B cell (primary cell): ENCODE results near the gene SLC39A13. TPM values are rescaled to one million over a fixed set of nuclear protein-coding genes. Genes with fewer than 3 reads are reported as not detected.

ENCODE experiments used
- ATAC-seq: fragments of 200-7000 bp; cut with Tn5 transposase; one replicate; pipeline ENCODE4 v1.10.0; 2021; ENCODE audit warnings: low read depth, mild to moderate bottlenecking, moderate number of reproducible peaks, moderate library complexity
- CTCF ChIA-PET: fragments of 350-600 bp; sonication (Branson Sonifier 250); formaldehyde crosslinking; loops from one replicate; lab custom pipeline; 2021; ENCODE audit warnings: antibody characterized with exemption, inconsistent platforms; lab: Charles Lee
- POLR2A ChIA-PET: fragments of 350-600 bp; sonication (Branson Sonifier 250); formaldehyde crosslinking; loops from one replicate; lab custom pipeline; 2021; ENCODE audit warnings: antibody characterized with exemption; lab: Charles Lee
- DNase-seq: peaks from one replicate; pipeline ENCODE4 v3.0.0; 2013
- H2AFZ ChIP-seq: 2 replicates; pipeline ENCODE4 v1.6.1; 2012; ENCODE audit warnings: mild to moderate bottlenecking, low read depth, low read length; ENCODE audit not compliant: insufficient read depth, poor library complexity, severe bottlenecking
- H3K27ac ChIP-seq, 2 donors: 1 replicate in 1 of 2; 2 replicates in 1 of 2; pipeline ENCODE4 v1.5.1; 2012 to 2013; ENCODE audit warnings: low read length in 2 of 2, mild to moderate bottlenecking in 2 of 2, moderate library complexity in 1 of 2
- H3K27me3 ChIP-seq, 4 experiments: fragments of 200-600 bp in 1 of 4; sonication (generic) in 1 of 4; replicated peaks in 1 of 4; 1 replicate in 2 of 4; 2 replicates in 2 of 4; pipeline versions ENCODE4 v1.6.1 to v1.7.0; 2013 to 2016; ENCODE audit warnings: low read length in 3 of 4, mild to moderate bottlenecking in 2 of 4, mixed read lengths in 1 of 4, moderate library complexity in 1 of 4; ENCODE audit not compliant: insufficient read depth in 4 of 4, control insufficient read depth in 3 of 4; ENCODE audit errors: control extremely low read depth in 1 of 4
- H3K36me3 ChIP-seq, 2 experiments: replicated peaks in 1 of 2; 1 replicate in 1 of 2; 2 replicates in 1 of 2; pipeline versions ENCODE4 v1.6.1 to v1.7.1; 2013; ENCODE audit warnings: low read length in 1 of 2; ENCODE audit not compliant: insufficient read depth in 2 of 2, control insufficient read depth in 1 of 2; ENCODE audit errors: control extremely low read depth in 1 of 2, extremely low read depth in 1 of 2
- H3K4me1 ChIP-seq, 2 donors: fragments of 200-600 bp in 1 of 2; sonication (generic) in 1 of 2; 1 replicate in 1 of 2; 2 replicates in 1 of 2; pipeline versions ENCODE4 v1.5.1 to v1.6.1; 2013 to 2017; ENCODE audit warnings: low read length in 2 of 2; ENCODE audit not compliant: control insufficient read depth in 2 of 2, insufficient read depth in 2 of 2
- H3K4me2 ChIP-seq: replicated peaks from 2 replicates; pipeline ENCODE3; 2012; ENCODE audit warnings: mild to moderate bottlenecking, low read depth, low read length; ENCODE audit not compliant: poor library complexity, severe bottlenecking
- H3K4me3 ChIP-seq, 5 experiments: fragments of 200-600 bp in 1 of 5; sonication (generic) in 1 of 5; 1 replicate in 3 of 5; 2 replicates in 2 of 5; pipeline versions ENCODE4 v1.5.1 to v1.7.0; 2011 to 2016; ENCODE audit warnings: low read length in 4 of 5, mild to moderate bottlenecking in 4 of 5, low read depth in 2 of 5, control low read depth in 1 of 5, moderate library complexity in 1 of 5; ENCODE audit not compliant: insufficient read depth in 1 of 5; ENCODE audit errors: control extremely low read depth in 1 of 5, extremely low read depth in 1 of 5
- H3K79me2 ChIP-seq: fragments of 200-600 bp; sonication (generic); one replicate; pipeline ENCODE4 v1.6.0; 2016; ENCODE audit warnings: low read length; ENCODE audit not compliant: control insufficient read depth, insufficient read depth
- H3K9ac ChIP-seq: fragments of 200-600 bp; sonication (generic); 2 replicates; pipeline ENCODE4 v1.6.1; 2017; ENCODE audit warnings: mild to moderate bottlenecking, low read length, moderate library complexity
- H3K9me3 ChIP-seq, 3 donors: one replicate each; pipeline versions ENCODE4 v1.6.1 to v1.7.1; 2013; ENCODE audit warnings: low read length in 2 of 3; ENCODE audit not compliant: control insufficient read depth in 2 of 3, insufficient read depth in 1 of 3; ENCODE audit errors: control extremely low read depth in 1 of 3
- H4K20me1 ChIP-seq: 2 replicates; pipeline ENCODE4 v1.6.0; 2012; ENCODE audit warnings: mild to moderate bottlenecking, low read length; ENCODE audit not compliant: insufficient read depth, control insufficient read depth, poor library complexity, severe bottlenecking
- H3K27ac Mint-ChIP-seq: one replicate; pipeline ENCODE4 v1.8.0; 2021; ENCODE audit warnings: mixed read lengths
- H3K27me3 Mint-ChIP-seq: one replicate; pipeline ENCODE4 v1.8.0; 2021; ENCODE audit warnings: mixed read lengths
- H3K4me1 Mint-ChIP-seq: one replicate; pipeline ENCODE4 v1.8.0; 2021; ENCODE audit warnings: mixed read lengths
- H3K4me3 Mint-ChIP-seq: one replicate; pipeline ENCODE4 v1.8.0; 2021; ENCODE audit warnings: mixed read lengths
- H3K9me3 Mint-ChIP-seq: one replicate; pipeline ENCODE4 v1.8.0; 2022; ENCODE audit warnings: mixed read lengths; ENCODE audit not compliant: insufficient read depth
- EZH2 ChIP-seq: IDR thresholded peaks from 2 replicates; pipeline ENCODE4 v1.6.1; 2012; ENCODE audit warnings: borderline replicate concordance, low read depth, mild to moderate bottlenecking, moderate library complexity, low read length; ENCODE audit not compliant: insufficient read depth, poor library complexity, severe bottlenecking
- WGBS: methylation state at CpG from one replicate; pipeline ENCODE4 v1.1.5; 2013; ENCODE audit warnings: missing lambda C conversion rate; ENCODE audit not compliant: insufficient coverage; 5-methylcytosine and 5-hydroxymethylcytosine counted together
- intact Hi-C: fragments of 100-400 bp; cut with micrococcal nuclease; formaldehyde crosslinking; loops from one replicate; pipeline ENCODE4 v1.10.0; 2022
- polyA plus RNA-seq: library from polyadenylated mRNA; depleted of rRNA; stranded (reverse); fragments of >200 nt; gene quantifications from 2 replicates; pipeline ENCODE4 v1.2.3, GENCODE V29; 2012
- total RNA-seq, 2 donors: library from RNA; stranded (reverse); fragments of 120-200 nt in 1 of 2; gene quantifications; 1 replicate in 1 of 2; 2 replicates in 1 of 2; pipeline versions ENCODE4 v1.2.3 to v1.2.4, GENCODE V29; 2013 to 2022
- TF ChIP-seq, protein P1 (sequence below): fragments of 200-600 bp; IDR thresholded peaks from one replicate; pipeline ENCODE4 v1.8.0; 2022; ENCODE audit warnings: antibody characterized with exemption, mild to moderate bottlenecking

The SLC39A13 gene
- total and polyA plus RNA-seq, 2 donors (not counting 1 experiment from before 2014, with no cell fraction given): 33.0 to 55.7 TPM

DNA sequence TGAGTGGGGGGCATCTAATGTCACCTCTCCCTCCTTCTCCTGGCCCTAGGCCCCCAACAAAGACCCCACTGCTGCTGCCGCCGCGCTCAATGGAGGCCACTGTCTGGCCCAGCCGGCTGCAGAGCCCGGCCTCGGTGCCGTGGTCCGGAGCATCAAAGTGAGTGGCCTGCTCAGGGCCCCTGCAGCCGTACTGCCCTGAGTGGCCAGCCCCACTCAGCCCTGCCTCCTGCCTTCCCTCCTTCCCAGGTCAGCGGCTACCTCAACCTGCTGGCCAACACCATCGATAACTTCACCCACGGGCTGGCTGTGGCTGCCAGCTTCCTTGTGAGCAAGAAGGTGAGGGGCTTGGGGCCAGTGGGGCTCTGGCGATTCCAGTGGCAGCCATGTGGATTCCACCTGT, 5.0 kb downstream of the SLC39A13 start:
- TF ChIP-seq EZH2: no peak
- TF ChIP-seq, protein P1, sequence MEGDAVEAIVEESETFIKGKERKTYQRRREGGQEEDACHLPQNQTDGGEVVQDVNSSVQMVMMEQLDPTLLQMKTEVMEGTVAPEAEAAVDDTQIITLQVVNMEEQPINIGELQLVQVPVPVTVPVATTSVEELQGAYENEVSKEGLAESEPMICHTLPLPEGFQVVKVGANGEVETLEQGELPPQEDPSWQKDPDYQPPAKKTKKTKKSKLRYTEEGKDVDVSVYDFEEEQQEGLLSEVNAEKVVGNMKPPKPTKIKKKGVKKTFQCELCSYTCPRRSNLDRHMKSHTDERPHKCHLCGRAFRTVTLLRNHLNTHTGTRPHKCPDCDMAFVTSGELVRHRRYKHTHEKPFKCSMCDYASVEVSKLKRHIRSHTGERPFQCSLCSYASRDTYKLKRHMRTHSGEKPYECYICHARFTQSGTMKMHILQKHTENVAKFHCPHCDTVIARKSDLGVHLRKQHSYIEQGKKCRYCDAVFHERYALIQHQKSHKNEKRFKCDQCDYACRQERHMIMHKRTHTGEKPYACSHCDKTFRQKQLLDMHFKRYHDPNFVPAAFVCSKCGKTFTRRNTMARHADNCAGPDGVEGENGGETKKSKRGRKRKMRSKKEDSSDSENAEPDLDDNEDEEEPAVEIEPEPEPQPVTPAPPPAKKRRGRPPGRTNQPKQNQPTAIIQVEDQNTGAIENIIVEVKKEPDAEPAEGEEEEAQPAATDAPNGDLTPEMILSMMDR: no peak
- H3K4me1 ChIP-seq: peaks cover 4 to 11% of the 10 kb centered on the region in 2 donors

DNA sequence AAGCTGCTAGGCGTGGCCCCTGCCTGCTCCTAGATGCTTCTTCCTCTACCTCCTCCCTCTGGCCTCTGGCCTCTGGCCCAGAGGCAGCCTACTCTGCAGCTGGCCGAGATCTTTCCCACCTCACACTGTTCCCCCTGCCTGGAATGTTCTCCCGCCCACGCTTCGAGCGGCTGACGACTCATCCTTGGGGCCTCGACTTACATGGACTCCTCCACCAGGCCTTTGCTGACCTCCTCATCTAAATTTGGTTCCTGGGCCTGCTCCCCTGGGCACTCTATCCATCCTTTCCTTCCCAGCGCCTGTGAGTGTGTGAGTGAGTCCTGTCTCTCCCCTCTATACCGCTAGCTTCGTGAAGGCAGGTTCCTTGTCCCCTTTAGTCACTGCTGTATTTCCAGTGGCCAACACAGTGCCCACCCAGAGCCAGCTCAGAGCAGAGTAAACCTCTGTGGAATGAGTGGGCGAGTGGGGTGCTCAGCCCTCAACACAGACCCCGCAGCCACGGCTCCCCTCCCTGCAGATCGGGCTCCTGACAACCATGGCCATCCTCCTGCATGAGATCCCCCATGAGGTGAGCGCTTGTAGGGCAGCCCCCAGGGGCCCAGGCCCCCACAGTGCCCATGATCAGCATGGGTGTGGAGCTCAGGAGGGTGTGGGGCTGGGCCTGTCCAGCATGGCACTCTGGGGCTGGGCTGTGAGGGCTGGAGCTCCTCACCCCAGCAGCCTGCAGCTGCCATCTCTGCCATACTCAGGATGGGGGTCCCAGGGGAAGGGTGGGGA, 5.7 kb downstream of the SLC39A13 start:
- H3K27ac Mint-ChIP-seq: no peak overlapping the region
- no peak for ATAC-seq
- intact Hi-C loops: no loop called here
- Histone ChIP-seq H3K36me3 (peaks cover 0 to 38% of the 10 kb centered on the region in 2 experiments), H3K4me3 (no peak overlapping the region), H3K4me1 (peaks cover 0 to 6% of the 10 kb centered on the region in 2 donors), H3K9ac (no peak overlapping the region), H3K27ac (no peak overlapping the region), H3K79me2 (no peaks in the 10 kb centered on the region), H3K4me2 (no peak overlapping the region), H3K27me3 (no peaks in the 10 kb centered on the region), H3K9me3 (no peaks in the 10 kb centered on the region), H2AFZ (no peak overlapping the region), H4K20me1 (no peaks in the 10 kb centered on the region)
- H3K27me3 Mint-ChIP-seq: no peaks in the 10 kb centered on the region
- TF ChIP-seq EZH2: no peak
- TF ChIP-seq, protein P1: no peak
- H3K9me3 Mint-ChIP-seq: no peaks in the 10 kb centered on the region
- WGBS: 97% methylated on average over 11 of the region's 16 CpGs
- ChIA-PET POLR2A (interaction anchor here (0.7 to 1.8 kb wide), 2 partner anchors 13 to 40 kb away, joined by 4 read pairs; no protein-coding TSS in a partner anchor), CTCF (interaction anchor here (0.6 to 19.1 kb wide), 3 partner anchors 42 to 119 kb away, joined by 3 to 345 read pairs (median 7); no protein-coding TSS in a partner anchor)
- no peak overlapping the region for H3K4me3 Mint-ChIP-seq
- DNase-seq: no peak
- H3K4me1 Mint-ChIP-seq: peaks cover 5% of the 10 kb centered on the region

More for the DNA sequence above, 5.0 kb downstream of the SLC39A13 start:
- no peak overlapping the region for H3K27ac ChIP-seq
- Mint-ChIP-seq H3K9me3 (no peaks in the 10 kb centered on the region), H3K4me3 (no peak overlapping the region), H3K27ac (no peak overlapping the region), H3K27me3 (no peaks in the 10 kb centered on the region), H3K4me1 (peaks cover 10% of the 10 kb centered on the region)
- peak; percentile 5 for DNase-seq
- H4K20me1 ChIP-seq: no peaks in the 10 kb centered on the region
- H3K79me2 ChIP-seq: no peaks in the 10 kb centered on the region
- peaks cover 0 to 31% of the 10 kb centered on the region in 2 experiments for H3K36me3 ChIP-seq
- no peak overlapping the region for H3K9ac ChIP-seq
- WGBS: 93% methylated on average over 12 of the region's 13 CpGs
- H2AFZ ChIP-seq: no peak overlapping the region
- POLR2A ChIA-PET: interaction anchor here (1.8 kb wide), 1 partner anchor 14 kb away, joined by 4 read pairs; no protein-coding TSS in a partner anchor
- CTCF ChIA-PET: interaction anchor here (1.2 to 19.1 kb wide), 11 partner anchors 35 to 440 kb away, joined by 4 to 345 read pairs (median 13); partner anchors contain the start of genes ACP2, ARFGAP2, DDB2 and SPI1
- no peak overlapping the region for H3K4me3 ChIP-seq
- no peaks in the 10 kb centered on the region for H3K27me3 ChIP-seq
- intact Hi-C loops: no loop called here
- no peaks in the 10 kb centered on the region for H3K9me3 ChIP-seq
- ATAC-seq: no peak
- no peak overlapping the region for H3K4me2 ChIP-seq
